Measurements from ENCODE around the gene ZNF618. TPM values are rescaled to one million over a fixed set of nuclear protein-coding genes. Genes with fewer than 3 reads are reported as not detected.

Gene ZNF618
- total RNA-seq, 1 experiment from 2014 or later = 7.1 TPM

GRCh38 chr9:113922160-113922559 lies 46.1 kb downstream of the ZNF618 start:
- in situ Hi-C loops (cut with HindIII; ENCODE audit: low pct_unique_long_range_greater_than_20kb, low sequenced_read_pairs) = no loop called here

GRCh38 chr9:113926211-113926610 lies 50.1 kb downstream of the ZNF618 start:
- no peak for DNase-seq (ENCODE audit: low read depth)
- in situ Hi-C loops (cut with HindIII; ENCODE audit: low pct_unique_long_range_greater_than_20kb, low sequenced_read_pairs) = no loop called here

More at GRCh38 chr9:113922160-113922559, 46.1 kb downstream of the ZNF618 start:
- no peak for DNase-seq (ENCODE audit: low read depth)

GRCh38 chr9:113927277-113927676 lies 51.2 kb downstream of the ZNF618 start:
- in situ Hi-C loops (cut with HindIII; ENCODE audit: low pct_unique_long_range_greater_than_20kb, low sequenced_read_pairs) = no loop called here
- DNase-seq (ENCODE audit: low read depth) = no peak

- DNase-seq (ENCODE audit: low read depth) = no peak
- in situ Hi-C loops (cut with HindIII; ENCODE audit: low pct_unique_long_range_greater_than_20kb, low sequenced_read_pairs) = no loop called here
These were observed 52.2 kb downstream of the ZNF618 start for GRCh38 chr9:113928269-113928668.

- in situ Hi-C loops (cut with HindIII; ENCODE audit: low pct_unique_long_range_greater_than_20kb, low sequenced_read_pairs) = no loop called here
These were observed 53.7 kb downstream of the ZNF618 start for GRCh38 chr9:113929634-113930389.

GRCh38 chr9:113930390-113930783 lies 54.3 kb downstream of the ZNF618 start:
- no peak for DNase-seq (ENCODE audit: low read depth)
- in situ Hi-C loops (cut with HindIII; ENCODE audit: low pct_unique_long_range_greater_than_20kb, low sequenced_read_pairs) = no loop called here

More at GRCh38 chr9:113929634-113930389, 53.7 kb downstream of the ZNF618 start:
- DNase-seq (ENCODE audit: low read depth) = peak; percentile 71

- in situ Hi-C loops (cut with HindIII; ENCODE audit: low pct_unique_long_range_greater_than_20kb, low sequenced_read_pairs) = no loop called here
- no peak for DNase-seq (ENCODE audit: low read depth)
These were observed 55.0 kb downstream of the ZNF618 start for GRCh38 chr9:113931140-113931539.

- in situ Hi-C loops (cut with HindIII; ENCODE audit: low pct_unique_long_range_greater_than_20kb, low sequenced_read_pairs) = no loop called here
- DNase-seq (ENCODE audit: low read depth) = no peak
These were observed 55.7 kb downstream of the ZNF618 start for GRCh38 chr9:113931777-113932176.

GRCh38 chr9:113932906-113933584 lies 56.9 kb downstream of the ZNF618 start:
- DNase-seq (ENCODE audit: low read depth) = no peak
- in situ Hi-C loops (cut with HindIII; ENCODE audit: low pct_unique_long_range_greater_than_20kb, low sequenced_read_pairs) = no loop called here

GRCh38 chr9:113933671-113934070 lies 57.6 kb downstream of the ZNF618 start:
- in situ Hi-C loops (cut with HindIII; ENCODE audit: low pct_unique_long_range_greater_than_20kb, low sequenced_read_pairs) = no loop called here
- DNase-seq (ENCODE audit: low read depth) = no peak

GRCh38 chr9:113934167-113934828 lies 58.2 kb downstream of the ZNF618 start:
- in situ Hi-C loops (cut with HindIII; ENCODE audit: low pct_unique_long_range_greater_than_20kb, low sequenced_read_pairs) = no loop called here
- DNase-seq (ENCODE audit: low read depth) = no peak

GRCh38 chr9:113934829-113935676 lies 58.9 kb downstream of the ZNF618 start:
- in situ Hi-C loops (cut with HindIII; ENCODE audit: low pct_unique_long_range_greater_than_20kb, low sequenced_read_pairs) = no loop called here

GRCh38 chr9:113935677-113936380 lies 59.7 kb downstream of the ZNF618 start:
- in situ Hi-C loops (cut with HindIII; ENCODE audit: low pct_unique_long_range_greater_than_20kb, low sequenced_read_pairs) = no loop called here
- DNase-seq (ENCODE audit: low read depth) = no peak

More at GRCh38 chr9:113934829-113935676, 58.9 kb downstream of the ZNF618 start:
- no peak for DNase-seq (ENCODE audit: low read depth)

GRCh38 chr9:113940077-113940476 lies 64.0 kb downstream of the ZNF618 start:
- in situ Hi-C loops (cut with HindIII; ENCODE audit: low pct_unique_long_range_greater_than_20kb, low sequenced_read_pairs) = no loop called here
- DNase-seq (ENCODE audit: low read depth) = no peak

- in situ Hi-C loops (cut with HindIII; ENCODE audit: low pct_unique_long_range_greater_than_20kb, low sequenced_read_pairs) = no loop called here
- no peak for DNase-seq (ENCODE audit: low read depth)
These were observed 64.9 kb downstream of the ZNF618 start for GRCh38 chr9:113941056-113941455.

- DNase-seq (ENCODE audit: low read depth) = no peak
- in situ Hi-C loops (cut with HindIII; ENCODE audit: low pct_unique_long_range_greater_than_20kb, low sequenced_read_pairs) = no loop called here
These were observed 65.4 kb downstream of the ZNF618 start for GRCh38 chr9:113941526-113941925.

- no peak for DNase-seq (ENCODE audit: low read depth)
- in situ Hi-C loops (cut with HindIII; ENCODE audit: low pct_unique_long_range_greater_than_20kb, low sequenced_read_pairs) = no loop called here
These were observed 67.3 kb downstream of the ZNF618 start for GRCh38 chr9:113943112-113944009.

Data from Caki2 (cell line).